OCI-LY3 (cell line): ENCODE results near the gene DRC1.

Experiments
- EZH2phosphoT487 ChIP-seq: fragments of 200-600 bp; shearing (Covaris generic); IDR thresholded peaks from 2 replicates; pipeline ENCODE4 v1.6.1; 2018; ENCODE audit warnings: antibody characterized with exemption, mixed run types, low read depth
- TF ChIP-seq, protein P1 (sequence below): fragments of 200-600, 300-600 bp; sonication (generic); IDR thresholded peaks from 2 replicates; pipeline ENCODE4 v1.5.1; 2014; ENCODE audit warnings: antibody characterized with exemption, low read length, low read depth

GRCh38 chr2:26442301-26442700 is 40.6 kb downstream of the DRC1 start:
- TF ChIP-seq, protein P1, sequence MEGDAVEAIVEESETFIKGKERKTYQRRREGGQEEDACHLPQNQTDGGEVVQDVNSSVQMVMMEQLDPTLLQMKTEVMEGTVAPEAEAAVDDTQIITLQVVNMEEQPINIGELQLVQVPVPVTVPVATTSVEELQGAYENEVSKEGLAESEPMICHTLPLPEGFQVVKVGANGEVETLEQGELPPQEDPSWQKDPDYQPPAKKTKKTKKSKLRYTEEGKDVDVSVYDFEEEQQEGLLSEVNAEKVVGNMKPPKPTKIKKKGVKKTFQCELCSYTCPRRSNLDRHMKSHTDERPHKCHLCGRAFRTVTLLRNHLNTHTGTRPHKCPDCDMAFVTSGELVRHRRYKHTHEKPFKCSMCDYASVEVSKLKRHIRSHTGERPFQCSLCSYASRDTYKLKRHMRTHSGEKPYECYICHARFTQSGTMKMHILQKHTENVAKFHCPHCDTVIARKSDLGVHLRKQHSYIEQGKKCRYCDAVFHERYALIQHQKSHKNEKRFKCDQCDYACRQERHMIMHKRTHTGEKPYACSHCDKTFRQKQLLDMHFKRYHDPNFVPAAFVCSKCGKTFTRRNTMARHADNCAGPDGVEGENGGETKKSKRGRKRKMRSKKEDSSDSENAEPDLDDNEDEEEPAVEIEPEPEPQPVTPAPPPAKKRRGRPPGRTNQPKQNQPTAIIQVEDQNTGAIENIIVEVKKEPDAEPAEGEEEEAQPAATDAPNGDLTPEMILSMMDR, result no peak
- TF ChIP-seq EZH2phosphoT487, result no peak
